Activated naive CD4-positive, alpha-beta T cell treated with anti-CD3 and anti-CD28 coated beads, Interleukin-2, amount 10 ng/mL, durations not matched to agents 7 days and 5 days (primary cell): ENCODE measurements around the gene BCL2L13.
"Not testable (repeated sequence)": the region's sequence is repeated elsewhere in the genome, so short reads cannot be mapped to it uniquely, and the experiment has no call there.

Source experiments
- CTCF ChIA-PET: fragments of 350-600 bp; sonication (Branson Sonifier 250); formaldehyde crosslinking; loops from one replicate; lab custom pipeline; 2021; ENCODE audit warnings: antibody characterized with exemption; lab: Charles Lee
- DNase-seq: peaks from one replicate; pipeline ENCODE4 v3.0.0-alpha.2; 2020
- H3K27ac Mint-ChIP-seq: one replicate; pipeline ENCODE4 v1.8.0; 2021; ENCODE audit warnings: mild to moderate bottlenecking, moderate library complexity, mixed read lengths
- H3K27me3 Mint-ChIP-seq: one replicate; pipeline ENCODE4 v1.8.0; 2021; ENCODE audit warnings: mild to moderate bottlenecking, mixed read lengths
- H3K36me3 Mint-ChIP-seq: one replicate; pipeline ENCODE4 v1.8.0; 2021; ENCODE audit warnings: mixed read lengths
- H3K4me1 Mint-ChIP-seq: one replicate; pipeline ENCODE4 v1.8.0; 2021; ENCODE audit warnings: mixed read lengths
- H3K4me3 Mint-ChIP-seq: one replicate; pipeline ENCODE4 v1.8.0; 2021; ENCODE audit warnings: mild to moderate bottlenecking, moderate library complexity, mixed read lengths
- H3K9me3 Mint-ChIP-seq: one replicate; pipeline ENCODE4 v1.8.0; 2021; ENCODE audit warnings: mixed read lengths

Gene BCL2L13

GRCh38 chr22:17628406-17629172, 10.0 kb upstream of the BCL2L13 start, which contains the start of gene ATP6V1E1:
ATP6V1E1 (minus strand) TSS chr22:17628749; CDS start chr22:17628635, 114 bp downstream.
- H3K4me1 Mint-ChIP-seq: peaks cover 31% of the 10 kb centered on the region
- H3K9me3 Mint-ChIP-seq: no peaks in the 10 kb centered on the region
- H3K27ac Mint-ChIP-seq: peak within 1 kb of the TSS; percentile 92
- DNase-seq: peak; percentile 97
- no peaks in the 10 kb centered on the region for H3K27me3 Mint-ChIP-seq
- peaks cover 14% of the 10 kb centered on the region for H3K36me3 Mint-ChIP-seq
- CTCF ChIA-PET: no interaction called here
- peak within 1 kb of the TSS; percentile 99 for H3K4me3 Mint-ChIP-seq

- DNase-seq: no peak
- no peaks in the 10 kb centered on the region for H3K27me3 Mint-ChIP-seq
- peak overlapping the region; percentile 99 for H3K4me3 Mint-ChIP-seq
- H3K9me3 Mint-ChIP-seq: no peaks in the 10 kb centered on the region
- H3K4me1 Mint-ChIP-seq: peaks cover 29% of the 10 kb centered on the region
- peak overlapping the region; percentile 92 for H3K27ac Mint-ChIP-seq
- CTCF ChIA-PET: interaction anchor here (0.6 kb wide), 1 partner anchor 367 kb away, joined by 4 read pairs; no protein-coding TSS in a partner anchor
- peaks cover 14% of the 10 kb centered on the region for H3K36me3 Mint-ChIP-seq
These were observed 9.4 kb upstream of the BCL2L13 start for GRCh38 chr22:17629173-17629489.

GRCh38 chr22:17629641-17630040, 8.9 kb upstream of the BCL2L13 start:
- H3K4me1 Mint-ChIP-seq: peaks cover 28% of the 10 kb centered on the region
- no peaks in the 10 kb centered on the region for H3K27me3 Mint-ChIP-seq
- peaks cover 14% of the 10 kb centered on the region for H3K36me3 Mint-ChIP-seq
- DNase-seq: no peak
- H3K27ac Mint-ChIP-seq: no peak overlapping the region
- no peaks in the 10 kb centered on the region for H3K9me3 Mint-ChIP-seq
- CTCF ChIA-PET: interaction anchor here (0.6 kb wide), 1 partner anchor 367 kb away, joined by 4 read pairs; no protein-coding TSS in a partner anchor
- peak overlapping the region; percentile 99 for H3K4me3 Mint-ChIP-seq

- CTCF ChIA-PET: no interaction called here
- Mint-ChIP-seq H3K4me1 (peaks cover 19% of the 10 kb centered on the region), H3K4me3 (no peak overlapping the region), H3K36me3 (peaks cover 10% of the 10 kb centered on the region), H3K27me3 (no peaks in the 10 kb centered on the region), H3K9me3 (no peaks in the 10 kb centered on the region), H3K27ac (no peak overlapping the region)
- no peak for DNase-seq
These were observed 7.4 kb upstream of the BCL2L13 start for GRCh38 chr22:17631076-17631565.

GRCh38 chr22:17633217-17633997, 5.2 kb upstream of the BCL2L13 start:
- H3K36me3 Mint-ChIP-seq: peaks cover 4% of the 10 kb centered on the region
- DNase-seq: no peak
- H3K27ac Mint-ChIP-seq: no peak overlapping the region
- H3K27me3 Mint-ChIP-seq: no peaks in the 10 kb centered on the region
- CTCF ChIA-PET: interaction anchor here (0.8 kb wide), 1 partner anchor 197 kb away, joined by 3 read pairs; no protein-coding TSS in a partner anchor
- H3K9me3 Mint-ChIP-seq: no peaks in the 10 kb centered on the region
- no peak overlapping the region for H3K4me3 Mint-ChIP-seq
- peaks cover 24% of the 10 kb centered on the region for H3K4me1 Mint-ChIP-seq

GRCh38 chr22:17633998-17634323, 4.6 kb upstream of the BCL2L13 start:
- peaks cover 2% of the 10 kb centered on the region for H3K36me3 Mint-ChIP-seq
- H3K27ac Mint-ChIP-seq: no peak overlapping the region
- H3K27me3 Mint-ChIP-seq: no peaks in the 10 kb centered on the region
- H3K4me3 Mint-ChIP-seq: no peak overlapping the region
- no peaks in the 10 kb centered on the region for H3K9me3 Mint-ChIP-seq
- no peak for DNase-seq
- H3K4me1 Mint-ChIP-seq: peaks cover 18% of the 10 kb centered on the region
- CTCF ChIA-PET: interaction anchor here (0.8 kb wide), 1 partner anchor 196 kb away, joined by 3 read pairs; no protein-coding TSS in a partner anchor

GRCh38 chr22:17634696-17635095, 3.9 kb upstream of the BCL2L13 start:
- Mint-ChIP-seq H3K4me1 (peaks cover 16% of the 10 kb centered on the region), H3K4me3 (no peak overlapping the region), H3K36me3 (peaks cover 2% of the 10 kb centered on the region), H3K27me3 (no peaks in the 10 kb centered on the region), H3K9me3 (no peaks in the 10 kb centered on the region), H3K27ac (no peak overlapping the region)
- CTCF ChIA-PET: no interaction called here
- no peak for DNase-seq

- CTCF ChIA-PET, DNase-seq, H3K4me3 Mint-ChIP-seq, H3K27me3 Mint-ChIP-seq, H3K36me3 Mint-ChIP-seq, H3K27ac Mint-ChIP-seq, H3K9me3 Mint-ChIP-seq: not testable (repeated sequence)
- H3K4me1 Mint-ChIP-seq: peaks cover 28% of the 10 kb centered on the region
These were observed 1.7 kb upstream of the BCL2L13 start for GRCh38 chr22:17636850-17637249.

- DNase-seq: no peak
- no peaks in the 10 kb centered on the region for H3K9me3 Mint-ChIP-seq
- peaks cover 10% of the 10 kb centered on the region for H3K36me3 Mint-ChIP-seq
- CTCF ChIA-PET: no interaction called here
- H3K27me3 Mint-ChIP-seq: no peaks in the 10 kb centered on the region
- H3K4me3 Mint-ChIP-seq: peak overlapping the region; percentile 92
- H3K4me1 Mint-ChIP-seq: peaks cover 28% of the 10 kb centered on the region
- peak overlapping the region; percentile 97 for H3K27ac Mint-ChIP-seq
These were observed 921 bp upstream of the BCL2L13 start for GRCh38 chr22:17637490-17638181.

GRCh38 chr22:17638182-17638431, 450 bp upstream of the BCL2L13 start:
- Mint-ChIP-seq H3K4me3 (peak overlapping the region; percentile 92), H3K36me3 (peaks cover 13% of the 10 kb centered on the region)
- DNase-seq: no peak

GRCh38 chr22:17639247-17639741, 737 bp downstream of the BCL2L13 start:
- Mint-ChIP-seq H3K4me3 (peak overlapping the region; percentile 92), H3K4me1 (peaks cover 31% of the 10 kb centered on the region), H3K27me3 (no peaks in the 10 kb centered on the region), H3K9me3 (no peaks in the 10 kb centered on the region), H3K36me3 (peaks cover 13% of the 10 kb centered on the region), H3K27ac (peak overlapping the region; percentile 97)
- DNase-seq: peak; percentile 39
- CTCF ChIA-PET: interaction anchor here (0.7 to 1.1 kb wide), 4 partner anchors 8 to 437 kb away, joined by 3 to 4 read pairs (median 3); no protein-coding TSS in a partner anchor

More at GRCh38 chr22:17638182-17638431, 450 bp upstream of the BCL2L13 start:
- Mint-ChIP-seq H3K4me1 (peaks cover 31% of the 10 kb centered on the region), H3K9me3 (no peaks in the 10 kb centered on the region), H3K27ac (peak overlapping the region; percentile 97), H3K27me3 (no peaks in the 10 kb centered on the region)
- CTCF ChIA-PET: no interaction called here

GRCh38 chr22:17641269-17641668, 2.7 kb downstream of the BCL2L13 start:
- Mint-ChIP-seq H3K27ac (no peak overlapping the region), H3K9me3 (no peaks in the 10 kb centered on the region), H3K36me3 (peaks cover 17% of the 10 kb centered on the region), H3K4me1 (peaks cover 31% of the 10 kb centered on the region), H3K4me3 (no peak overlapping the region), H3K27me3 (no peaks in the 10 kb centered on the region)
- no peak for DNase-seq
- CTCF ChIA-PET: no interaction called here

GRCh38 chr22:17642357-17642756, 3.8 kb downstream of the BCL2L13 start:
- H3K36me3 Mint-ChIP-seq: peaks cover 17% of the 10 kb centered on the region
- H3K4me3 Mint-ChIP-seq, DNase-seq, H3K27me3 Mint-ChIP-seq, H3K27ac Mint-ChIP-seq, H3K9me3 Mint-ChIP-seq: not testable (repeated sequence)
- peaks cover 30% of the 10 kb centered on the region for H3K4me1 Mint-ChIP-seq
- CTCF ChIA-PET: interaction anchor here (0.7 kb wide), 1 partner anchor 92 kb away, joined by 3 read pairs; no protein-coding TSS in a partner anchor

GRCh38 chr22:17647452-17647851, 8.9 kb downstream of the BCL2L13 start:
- Mint-ChIP-seq H3K36me3 (peaks cover 7% of the 10 kb centered on the region), H3K9me3 (no peaks in the 10 kb centered on the region), H3K27ac (no peak overlapping the region), H3K27me3 (no peaks in the 10 kb centered on the region), H3K4me3 (no peak overlapping the region), H3K4me1 (peaks cover 2% of the 10 kb centered on the region)
- CTCF ChIA-PET: interaction anchor here (1.2 kb wide), 1 partner anchor 9 kb away, joined by 3 read pairs; the partner anchor contains the start of gene BCL2L13
- no peak for DNase-seq
